ENCODE measurements around the gene IFT22. TPM values are rescaled to one million over a fixed set of nuclear protein-coding genes. Genes with fewer than 3 reads are reported as not detected.
"Not testable (repeated sequence)": the region's sequence is repeated elsewhere in the genome, so short reads cannot be mapped to it uniquely, and the experiment has no call there.

Gene IFT22
- total RNA-seq, 2 experiments from 2014 or later = 2.7 to 3.3 TPM

DNA sequence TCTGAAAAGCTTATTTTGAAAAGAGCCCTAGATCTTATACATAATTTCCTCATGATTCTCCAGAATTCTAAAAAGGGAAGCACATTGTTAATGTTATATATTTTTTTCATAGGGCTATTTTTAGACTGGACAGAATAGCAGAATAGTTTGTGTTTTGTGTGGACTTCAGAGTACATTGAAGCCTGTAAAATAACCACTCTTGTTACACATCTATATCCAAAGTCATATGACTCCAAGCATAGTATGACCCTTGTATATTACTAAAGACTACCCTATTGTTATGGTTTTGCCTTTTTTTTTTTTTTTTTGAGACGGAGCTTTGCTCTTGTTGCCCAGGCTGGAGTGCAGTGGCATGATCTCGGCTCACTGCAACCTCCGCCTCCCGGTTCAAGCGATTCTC is 50.6 kb downstream of the IFT22 start:
- TF ChIP-seq, protein P1, sequence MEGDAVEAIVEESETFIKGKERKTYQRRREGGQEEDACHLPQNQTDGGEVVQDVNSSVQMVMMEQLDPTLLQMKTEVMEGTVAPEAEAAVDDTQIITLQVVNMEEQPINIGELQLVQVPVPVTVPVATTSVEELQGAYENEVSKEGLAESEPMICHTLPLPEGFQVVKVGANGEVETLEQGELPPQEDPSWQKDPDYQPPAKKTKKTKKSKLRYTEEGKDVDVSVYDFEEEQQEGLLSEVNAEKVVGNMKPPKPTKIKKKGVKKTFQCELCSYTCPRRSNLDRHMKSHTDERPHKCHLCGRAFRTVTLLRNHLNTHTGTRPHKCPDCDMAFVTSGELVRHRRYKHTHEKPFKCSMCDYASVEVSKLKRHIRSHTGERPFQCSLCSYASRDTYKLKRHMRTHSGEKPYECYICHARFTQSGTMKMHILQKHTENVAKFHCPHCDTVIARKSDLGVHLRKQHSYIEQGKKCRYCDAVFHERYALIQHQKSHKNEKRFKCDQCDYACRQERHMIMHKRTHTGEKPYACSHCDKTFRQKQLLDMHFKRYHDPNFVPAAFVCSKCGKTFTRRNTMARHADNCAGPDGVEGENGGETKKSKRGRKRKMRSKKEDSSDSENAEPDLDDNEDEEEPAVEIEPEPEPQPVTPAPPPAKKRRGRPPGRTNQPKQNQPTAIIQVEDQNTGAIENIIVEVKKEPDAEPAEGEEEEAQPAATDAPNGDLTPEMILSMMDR (IDR thresholded peaks at IDR 0.05) = no peak
- CTCF ChIA-PET = interaction anchor here (0.8 kb wide), 1 partner anchor 127 kb away, joined by 6 read pairs; no protein-coding TSS in a partner anchor
- no peaks in the 10 kb centered on the region for H3K4me1 Mint-ChIP-seq (ENCODE audit: low read depth)
- no peak overlapping the region for H3K27ac ChIP-seq (ENCODE audit: low read depth in 1 of 2, low read length in 2 of 2)
- H3K4me3 Mint-ChIP-seq = no peak overlapping the region
- intact Hi-C loops (cut with DNase I, micrococcal nuclease) = no loop called here
- POLR2A ChIA-PET = interaction anchor here (0.6 kb wide), 1 partner anchor 202 kb away, joined by 3 read pairs; no protein-coding TSS in a partner anchor
- ATAC-seq (ENCODE audit: poor library complexity) (no peak), DNase-seq (no peak)
- H3K36me3 ChIP-seq (ENCODE audit: insufficient read depth, low read length) = no peaks in the 10 kb centered on the region
- no peaks in the 10 kb centered on the region for H3K9me3 ChIP-seq (ENCODE audit: control insufficient read depth in 1 of 2, insufficient read depth in 1 of 2, low read length in 2 of 2)
- H3K27ac Mint-ChIP-seq = no peak overlapping the region
- peaks cover 0 to 2% of the 10 kb centered on the region in 2 experiments for H3K27me3 ChIP-seq (ENCODE audit: control insufficient read depth in 1 of 2, insufficient read depth in 2 of 2, low read length in 2 of 2)
- H3K9me3 Mint-ChIP-seq = no peaks in the 10 kb centered on the region
- H3K27me3 Mint-ChIP-seq = peaks cover 12% of the 10 kb centered on the region
- no peak overlapping the region for H3K4me3 ChIP-seq (ENCODE audit: low read length)
- no peaks in the 10 kb centered on the region for H3K4me1 ChIP-seq (ENCODE audit: insufficient read depth, low read length)
- H3K36me3 Mint-ChIP-seq (ENCODE audit: low read depth) = no peaks in the 10 kb centered on the region

DNA sequence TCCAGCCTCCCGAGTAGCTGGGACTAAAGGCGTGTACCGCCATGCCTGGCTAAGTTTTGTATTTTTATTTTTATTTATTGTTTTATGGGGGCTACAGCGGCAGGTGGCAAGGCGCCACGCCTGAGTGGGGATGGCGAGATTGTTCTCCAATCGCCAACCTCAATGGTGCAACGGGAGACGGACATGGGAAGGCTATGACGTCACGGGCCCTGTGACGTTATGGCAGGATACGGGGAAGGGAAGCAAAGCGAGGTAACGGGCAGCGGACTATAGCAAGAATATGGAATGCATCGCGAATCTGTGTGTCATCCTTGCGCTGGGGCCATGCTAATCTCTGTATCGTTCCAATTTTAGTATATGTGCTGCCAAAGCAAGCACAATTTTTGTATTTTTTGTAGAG is 51.9 kb downstream of the IFT22 start:
- Mint-ChIP-seq H3K4me3 (no peak overlapping the region), H3K4me1 (ENCODE audit: low read depth) (no peaks in the 10 kb centered on the region), H3K27ac (no peak overlapping the region), H3K27me3 (peaks cover 16% of the 10 kb centered on the region), H3K9me3 (no peaks in the 10 kb centered on the region), H3K36me3 (ENCODE audit: low read depth) (no peaks in the 10 kb centered on the region)
- Histone ChIP-seq H3K4me3 (ENCODE audit: low read length) (no peak overlapping the region), H3K4me1 (ENCODE audit: insufficient read depth, low read length) (no peaks in the 10 kb centered on the region), H3K9me3 (ENCODE audit: control insufficient read depth in 1 of 2, insufficient read depth in 1 of 2, low read length in 2 of 2) (no peaks in the 10 kb centered on the region), H3K27me3 (ENCODE audit: control insufficient read depth in 1 of 2, insufficient read depth in 2 of 2, low read length in 2 of 2) (no peaks in the 10 kb centered on the region), H3K27ac (ENCODE audit: low read depth in 1 of 2, low read length in 2 of 2) (no peak overlapping the region), H3K36me3 (ENCODE audit: insufficient read depth, low read length) (no peaks in the 10 kb centered on the region)
- ChIA-PET CTCF (no interaction called here), POLR2A (no interaction called here)
- DNase-seq (no peak), ATAC-seq (ENCODE audit: poor library complexity) (no peak)
- intact Hi-C loops (cut with DNase I, micrococcal nuclease) = no loop called here
- TF ChIP-seq, protein P1 (IDR thresholded peaks at IDR 0.05) = no peak

DNA sequence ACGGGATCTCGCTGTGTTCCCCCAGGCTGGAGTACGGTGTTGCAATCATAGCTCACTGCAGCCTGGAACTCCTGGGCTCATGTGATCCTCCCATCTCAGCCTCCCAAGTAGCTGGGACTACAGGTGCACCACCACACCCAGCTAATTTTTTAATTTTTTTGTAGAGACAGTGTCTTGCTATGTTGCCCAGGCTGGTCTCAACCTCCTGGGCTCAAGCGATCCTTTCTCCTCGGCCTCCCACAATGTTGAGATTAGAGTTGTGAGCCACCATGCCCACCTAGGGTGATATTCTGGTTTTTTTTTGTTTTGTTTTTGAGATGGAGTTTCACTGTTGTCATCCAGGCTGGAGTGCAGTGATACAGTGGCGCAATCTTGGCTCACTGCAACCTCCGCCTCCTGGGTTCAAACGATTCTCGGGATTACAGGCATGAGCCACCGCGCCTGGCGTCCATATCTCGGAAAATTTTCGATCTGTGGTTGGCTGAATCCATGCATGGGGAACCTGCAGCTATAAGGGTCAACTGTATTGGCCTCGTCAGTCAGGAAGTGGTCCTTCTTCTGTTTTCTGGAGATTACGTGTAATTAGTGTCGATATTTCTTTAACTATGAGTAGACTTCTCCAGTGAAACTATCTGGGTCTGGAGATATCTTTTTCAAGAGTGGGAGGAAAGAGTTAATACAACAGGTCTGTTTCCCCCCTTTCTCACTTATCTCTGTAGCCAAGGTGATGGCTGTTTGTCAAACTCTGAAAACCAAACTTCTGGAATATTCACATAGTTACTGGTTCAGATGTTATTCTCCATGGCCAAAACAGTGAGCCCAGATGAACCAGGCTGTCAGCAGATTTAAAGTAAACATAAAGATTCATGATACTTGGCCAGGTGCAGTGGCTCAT is 55.7 kb downstream of the IFT22 start:
- no peak overlapping the region for H3K27ac Mint-ChIP-seq
- CTCF ChIA-PET = interaction anchor here (1.7 kb wide), 1 partner anchor 17 kb away, joined by 4 read pairs; no protein-coding TSS in a partner anchor
- Histone ChIP-seq H3K27me3 (ENCODE audit: control insufficient read depth in 1 of 2, insufficient read depth in 2 of 2, low read length in 2 of 2) (no peaks in the 10 kb centered on the region), H3K9me3 (ENCODE audit: control insufficient read depth in 1 of 2, insufficient read depth in 1 of 2, low read length in 2 of 2) (no peaks in the 10 kb centered on the region), H3K36me3 (ENCODE audit: insufficient read depth, low read length) (no peaks in the 10 kb centered on the region), H3K27ac (ENCODE audit: low read depth in 1 of 2, low read length in 2 of 2) (no peak overlapping the region), H3K4me3 (ENCODE audit: low read length) (no peak overlapping the region), H3K4me1 (ENCODE audit: insufficient read depth, low read length) (no peaks in the 10 kb centered on the region)
- H3K9me3 Mint-ChIP-seq = no peaks in the 10 kb centered on the region
- TF ChIP-seq, protein P1 (IDR thresholded peaks at IDR 0.05) = no peak
- POLR2A ChIA-PET = no interaction called here
- no peak for DNase-seq
- intact Hi-C loops (cut with DNase I, micrococcal nuclease) = no loop called here
- no peak overlapping the region for H3K4me3 Mint-ChIP-seq
- ATAC-seq (ENCODE audit: poor library complexity) = no peak
- H3K36me3 Mint-ChIP-seq (ENCODE audit: low read depth) = no peaks in the 10 kb centered on the region
- no peaks in the 10 kb centered on the region for H3K4me1 Mint-ChIP-seq (ENCODE audit: low read depth)
- H3K27me3 Mint-ChIP-seq = peaks cover 17% of the 10 kb centered on the region

DNA sequence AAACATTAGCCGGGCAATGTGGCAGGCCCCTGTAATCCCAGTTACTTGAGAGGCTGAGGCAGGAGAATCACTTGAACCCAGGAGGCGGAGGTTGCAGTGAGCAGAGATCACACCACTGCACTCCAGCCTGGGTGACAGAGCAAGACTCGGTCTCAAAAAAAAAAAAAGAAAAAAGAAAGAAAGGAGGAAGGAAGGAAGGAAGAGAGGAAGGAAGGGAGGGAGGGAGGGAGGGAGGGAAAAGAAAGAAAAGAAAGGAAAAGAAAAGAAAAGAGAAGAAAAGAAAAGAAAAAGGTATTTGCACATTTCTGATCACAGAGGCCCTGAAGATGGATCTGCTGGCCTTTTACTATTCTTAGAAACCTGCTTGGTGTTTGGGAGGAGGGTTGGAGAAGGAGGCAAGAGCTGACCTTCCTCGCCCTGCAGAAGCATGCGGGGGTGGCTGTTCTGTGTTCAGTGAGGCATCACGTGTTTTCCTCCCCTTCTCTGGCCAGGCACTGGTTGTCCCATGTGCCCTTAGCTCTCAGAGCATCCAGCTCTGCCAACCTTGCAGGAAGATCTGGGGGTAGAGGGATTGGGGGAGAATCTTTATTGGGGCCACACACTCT is 57.4 kb downstream of the IFT22 start:
- H3K36me3 ChIP-seq (ENCODE audit: insufficient read depth, low read length); H3K4me3 Mint-ChIP-seq; ATAC-seq (ENCODE audit: poor library complexity); H3K4me3 ChIP-seq (ENCODE audit: low read length); H3K4me1 Mint-ChIP-seq (ENCODE audit: low read depth); H3K27me3 ChIP-seq (ENCODE audit: control insufficient read depth in 1 of 2, insufficient read depth in 2 of 2, low read length in 2 of 2); intact Hi-C loops (cut with DNase I, micrococcal nuclease); H3K27ac Mint-ChIP-seq; H3K9me3 Mint-ChIP-seq; H3K9me3 ChIP-seq (ENCODE audit: control insufficient read depth in 1 of 2, insufficient read depth in 1 of 2, low read length in 2 of 2); DNase-seq; H3K27ac ChIP-seq (ENCODE audit: low read depth in 1 of 2, low read length in 2 of 2); H3K36me3 Mint-ChIP-seq (ENCODE audit: low read depth); CTCF ChIA-PET; POLR2A ChIA-PET; H3K4me1 ChIP-seq (ENCODE audit: insufficient read depth, low read length): not testable (repeated sequence)
- H3K27me3 Mint-ChIP-seq = peaks cover 17% of the 10 kb centered on the region

Measured in CD4-positive, alpha-beta T cell (primary cell).